ENCODE data around the gene ADAMTSL1. TPM values are rescaled to one million over a fixed set of nuclear protein-coding genes. Genes with fewer than 3 reads are reported as not detected.

Gene ADAMTSL1
- polyA plus RNA-seq, 2 of the 4 experiments (the other 2 are of a cell fraction), result 0.03 TPM; not detected in 1

GRCh38 chr9:18660001-18660400 lies 186.0 kb downstream of the ADAMTSL1 start:
- FAIRE-seq, result peak; percentile 13
- TF ChIP-seq CTCF (IDR thresholded peaks at IDR 0.05) (no peak), KDM5A (IDR thresholded peaks at IDR 0.05) (no peak), TP53 (CRISPR knock-in tag; IDR thresholded peaks at IDR 0.05) (no peak), CHD4 (IDR thresholded peaks at IDR 0.05; ENCODE audit: borderline replicate concordance) (no peak)
- H3K27ac ChIP-seq, result no peak overlapping the region
- no peaks in the 10 kb centered on the region for H3K9me3 ChIP-seq
- WGBS (ENCODE audit: missing lambda C conversion rate), result 11% methylated on average over 1 of the region's 1 CpG
- ATAC-seq, result no peak
- CTCF ChIA-PET, result interaction anchor here (0.9 kb wide), 1 partner anchor 25 kb away, joined by 3 read pairs; no protein-coding TSS in a partner anchor
- POLR2A ChIA-PET, result no interaction called here
- DNase-seq (ENCODE audit: low read depth in 1 of 2, low spot score in 1 of 2), result no peak
- H3K4me2 ChIP-seq, result no peak overlapping the region
- no peak overlapping the region for H3K4me3 ChIP-seq
- no peaks in the 10 kb centered on the region for H3K4me1 ChIP-seq

- 11% methylated on average over 3 of the region's 3 CpGs for WGBS (ENCODE audit: missing lambda C conversion rate)
Observed at GRCh38 chr9:18662320-18662719, 188.4 kb downstream of the ADAMTSL1 start.

GRCh38 chr9:18665947-18666346 lies 192.0 kb downstream of the ADAMTSL1 start:
- no peak overlapping the region for H3K27ac ChIP-seq
- CTCF ChIA-PET, result interaction anchor here (1.7 kb wide), 1 partner anchor 411 kb away, joined by 5 read pairs; no protein-coding TSS in a partner anchor
- H3K4me1 ChIP-seq, result no peaks in the 10 kb centered on the region
- H3K4me2 ChIP-seq, result no peak overlapping the region
- ATAC-seq (no peak), FAIRE-seq (no peak), DNase-seq (ENCODE audit: low read depth in 1 of 2, low spot score in 1 of 2) (no peak)
- TF ChIP-seq KDM5A (IDR thresholded peaks at IDR 0.05), result no peak
- no peak for TF ChIP-seq ZNF302 (CRISPR knock-in tag; IDR thresholded peaks at IDR 0.05)
- no peak for TF ChIP-seq HEYL (CRISPR knock-in tag; IDR thresholded peaks at IDR 0.05)
- H3K9me3 ChIP-seq, result no peaks in the 10 kb centered on the region
- POLR2A ChIA-PET, result no interaction called here
- WGBS (ENCODE audit: missing lambda C conversion rate), result 0% methylated on average over 1 of the region's 1 CpG
- no peak overlapping the region for H3K4me3 ChIP-seq

More at GRCh38 chr9:18662320-18662719, 188.4 kb downstream of the ADAMTSL1 start:
- no peak overlapping the region for H3K4me2 ChIP-seq
- H3K27ac ChIP-seq, result no peak overlapping the region
- CTCF ChIA-PET, result no interaction called here
- no peak for TF ChIP-seq TFCP2L1 (CRISPR knock-in tag; IDR thresholded peaks at IDR 0.05)
- no peak for TF ChIP-seq PHF8 (IDR thresholded peaks at IDR 0.05; ENCODE audit: borderline replicate concordance, low read depth)
- no peak for TF ChIP-seq HOXB13 (CRISPR knock-in tag; IDR thresholded peaks at IDR 0.05; ENCODE audit: low read depth)
- no peak for TF ChIP-seq EHMT2 (IDR thresholded peaks at IDR 0.05; ENCODE audit: low read depth)
- no peak for TF ChIP-seq CBX2 (IDR thresholded peaks at IDR 0.05; ENCODE audit: borderline replicate concordance, low read depth)
- TF ChIP-seq HMGXB4 (CRISPR knock-in tag; IDR thresholded peaks at IDR 0.05; ENCODE audit: borderline replicate concordance), result no peak
- H3K4me3 ChIP-seq, result no peak overlapping the region
- POLR2A ChIA-PET, result no interaction called here
- FAIRE-seq (no peak), DNase-seq (ENCODE audit: low read depth in 1 of 2, low spot score in 1 of 2) (no peak), ATAC-seq (no peak)
- H3K9me3 ChIP-seq, result no peaks in the 10 kb centered on the region
- H3K4me1 ChIP-seq, result no peaks in the 10 kb centered on the region

GRCh38 chr9:18666348-18666747 lies 192.4 kb downstream of the ADAMTSL1 start:
- Histone ChIP-seq H3K4me3 (no peak overlapping the region), H3K27ac (no peak overlapping the region), H3K4me2 (no peak overlapping the region), H3K4me1 (no peaks in the 10 kb centered on the region), H3K9me3 (no peaks in the 10 kb centered on the region)
- ATAC-seq, result no peak
- 4% methylated on average over 2 of the region's 2 CpGs for WGBS (ENCODE audit: missing lambda C conversion rate)
- CTCF ChIA-PET, result interaction anchor here (1.7 kb wide), 1 partner anchor 412 kb away, joined by 5 read pairs; no protein-coding TSS in a partner anchor
- peak; percentile 39 for FAIRE-seq
- TF ChIP-seq HOXA7 (CRISPR knock-in tag; IDR thresholded peaks at IDR 0.05) (no peak), MAFK (IDR thresholded peaks at IDR 0.05; ENCODE audit: partially characterized antibody) (no peak), CBX8 (IDR thresholded peaks at IDR 0.05) (no peak), USF2 (IDR thresholded peaks at IDR 0.05) (no peak), E2F6 (IDR thresholded peaks at IDR 0.05; ENCODE audit: borderline replicate concordance, low read depth) (no peak)
- POLR2A ChIA-PET, result no interaction called here
- DNase-seq (ENCODE audit: low read depth in 1 of 2, low spot score in 1 of 2), result no peak
